Esophagus muscularis mucosa (tissue), 4 donors: ENCODE measurements around the gene SAMD10. TPM values are rescaled to one million over a fixed set of nuclear protein-coding genes. Genes with fewer than 3 reads are reported as not detected.

Experiments
- DNase-seq: peaks from one replicate; pipeline ENCODE4 v3.0.0-alpha.2; 2017; ENCODE audit errors: extremely low spot score
- H3K27ac ChIP-seq, 4 donors: fragments of 200-600 bp; sonication (generic); replicated peaks in 1 of 4; 1 replicate in 3 of 4; 2 replicates in 1 of 4; pipeline ENCODE4 v1.5.1; 2016 to 2019; ENCODE audit warnings: mild to moderate bottlenecking in 1 of 4
- H3K27me3 ChIP-seq, 4 donors: fragments of 200-600 bp; sonication (generic); one replicate each; pipeline versions ENCODE4 v1.5.1 to v1.6.0; 2016 to 2019
- H3K36me3 ChIP-seq, 4 donors: fragments of 200-600 bp; sonication (generic); one replicate each; pipeline ENCODE4 v1.5.1; 2016 to 2019
- H3K4me1 ChIP-seq, 4 donors: fragments of 200-600 bp; sonication (generic); one replicate each; pipeline ENCODE4 v1.5.1; 2016 to 2019
- H3K4me3 ChIP-seq, 4 donors: fragments of 200-600 bp; sonication (generic); 1 replicate in 2 of 4; 2 replicates in 2 of 4; pipeline ENCODE4 v1.5.1; 2016 to 2019; ENCODE audit warnings: mild to moderate bottlenecking in 4 of 4, moderate library complexity in 1 of 4
- H3K9me3 ChIP-seq, 4 donors: fragments of 200-600 bp; sonication (generic); 1 replicate in 3 of 4; 2 replicates in 1 of 4; pipeline ENCODE4 v1.5.1; 2016 to 2019
- CTCF ChIP-seq, 3 experiments: fragments of 200-600 bp in 2 of 3; fragments of 450-650 bp in 1 of 3; sonication (generic) in 2 of 3; IDR thresholded peaks; one replicate each; pipeline ENCODE4 v1.5.1; 2017 to 2019; ENCODE audit warnings: antibody characterized with exemption in 3 of 3, mild to moderate bottlenecking in 2 of 3, moderate library complexity in 1 of 3
- EP300 ChIP-seq: sonication (generic); formaldehyde crosslinking; IDR thresholded peaks from one replicate; pipeline ENCODE4 v1.6.1; 2017; ENCODE audit warnings: antibody characterized with exemption
- POLR2A ChIP-seq: fragments of 450-650 bp; IDR thresholded peaks from one replicate; pipeline ENCODE4 v1.6.1; 2017; ENCODE audit warnings: antibody characterized with exemption, moderate library complexity, mild to moderate bottlenecking, low read depth
- POLR2AphosphoS5 ChIP-seq, 2 donors: sonication (generic); formaldehyde crosslinking; IDR thresholded peaks; one replicate each; pipeline ENCODE4 v1.6.1; 2017; ENCODE audit warnings: antibody characterized with exemption in 2 of 2
- WGBS: methylation state at CpG from one replicate; pipeline ENCODE4 v1.1.5; 2018; 5-methylcytosine and 5-hydroxymethylcytosine counted together
- intact Hi-C: fragments of 100-400 bp; cut with DNase I; formaldehyde crosslinking; loops from one replicate; pipeline ENCODE4 v1.15.1; 2023
- total RNA-seq, 4 donors: library from RNA; depleted of rRNA; stranded (reverse); fragments of >200 nt; gene quantifications; one replicate each; pipeline versions ENCODE4 v1.1.0 to v1.2.1, GENCODE V29; 2016

SAMD10 gene
- total RNA-seq, 4 donors from 2014 or later, result 2.1 to 11.7 (median 4.4) TPM

- Histone ChIP-seq H3K27me3 (no peaks in the 10 kb centered on the region), H3K4me1 (peaks cover 87 to 92% (median 91%) of the 10 kb centered on the region in 4 donors), H3K9me3 (no peaks in the 10 kb centered on the region), H3K27ac (peak overlapping the region; percentile 86 to 93 (median 88)), H3K4me3 (no peak overlapping the region), H3K36me3 (peaks cover 0 to 11% (median 0%) of the 10 kb centered on the region in 4 donors)
- DNase-seq, result no peak
- whole genome bisulfite sequencing, result 80% methylated on average over 1 of the region's 14 CpGs
- intact Hi-C loops, result no loop called here
- TF ChIP-seq POLR2AphosphoS5 (IDR thresholded peaks at IDR 0.05) (no peak), POLR2A (no peak), EP300 (no peak), CTCF (IDR thresholded peaks at IDR 0.05) (no peak)
These were observed 26.7 kb downstream of the SAMD10 start for GRCh38 chr20:63952769-63953168.

- no peak for DNase-seq
- no peaks in the 10 kb centered on the region for H3K9me3 ChIP-seq
- H3K4me3 ChIP-seq, result no peak overlapping the region
- intact Hi-C loops, result no loop called here
- 65% methylated on average over 10 of the region's 15 CpGs for WGBS
- no peaks in the 10 kb centered on the region for H3K27me3 ChIP-seq
- H3K36me3 ChIP-seq, result peaks cover 0 to 11% (median 0%) of the 10 kb centered on the region in 4 donors
- H3K4me1 ChIP-seq, result peaks cover 87 to 92% (median 91%) of the 10 kb centered on the region in 4 donors
- H3K27ac ChIP-seq, result peak overlapping the region; percentile 86 to 93 (median 88)
- no peak for TF ChIP-seq CTCF (IDR thresholded peaks at IDR 0.05)
These were observed 27.3 kb downstream of the SAMD10 start for GRCh38 chr20:63952210-63952535.

- H3K27me3 ChIP-seq, result no peaks in the 10 kb centered on the region
- H3K4me3 ChIP-seq, result peak overlapping the region; percentile 5 to 37 (median 26)
- peaks cover 87 to 92% (median 91%) of the 10 kb centered on the region in 4 donors for H3K4me1 ChIP-seq
- 41% methylated on average over 8 of the region's 17 CpGs for WGBS
- intact Hi-C loops, result no loop called here
- DNase-seq, result no peak
- H3K27ac ChIP-seq, result peak overlapping the region; percentile 86 to 93 (median 88)
- H3K9me3 ChIP-seq, result no peaks in the 10 kb centered on the region
- peaks cover 0 to 11% (median under 1%) of the 10 kb centered on the region in 4 donors for H3K36me3 ChIP-seq
- TF ChIP-seq POLR2AphosphoS5 (IDR thresholded peaks at IDR 0.05) (peak in 1 of 2 donors; percentile 36), POLR2A (no peak)
These were observed 27.8 kb downstream of the SAMD10 start for GRCh38 chr20:63951398-63952209.

- DNase-seq, result no peak
- Histone ChIP-seq H3K27ac (peak overlapping the region; percentile 86 to 93 (median 88)), H3K27me3 (no peaks in the 10 kb centered on the region), H3K4me1 (peaks cover 92 to 99% (median 92%) of the 10 kb centered on the region in 4 donors), H3K36me3 (peaks cover 4 to 18% (median 8%) of the 10 kb centered on the region in 4 donors), H3K9me3 (no peaks in the 10 kb centered on the region), H3K4me3 (peak overlapping the region; percentile 5 to 37 (median 26))
- WGBS, result 70% methylated on average over 2 of the region's 20 CpGs
- TF ChIP-seq CTCF (IDR thresholded peaks at IDR 0.05), result no peak
- no peak for TF ChIP-seq POLR2A
- no peak for TF ChIP-seq POLR2AphosphoS5 (IDR thresholded peaks at IDR 0.05)
- intact Hi-C loops, result no loop called here
These were observed 28.6 kb downstream of the SAMD10 start for GRCh38 chr20:63950701-63951397.
